Endodermal cell (in vitro differentiated cells): ENCODE data around the gene SSR4. TPM values are rescaled to one million over a fixed set of nuclear protein-coding genes. Genes with fewer than 3 reads are reported as not detected.

Experiments used
- DNase-seq: peaks from one replicate; pipeline ENCODE4 v3.0.0-alpha.2; 2017
- H3K27ac ChIP-seq: 2 replicates; pipeline ENCODE4 v1.5.1; 2013; ENCODE audit warnings: mild to moderate bottlenecking, low read depth, low read length, moderate library complexity
- H3K27me3 ChIP-seq: 2 replicates; pipeline ENCODE4 v1.6.1; 2013; ENCODE audit warnings: mild to moderate bottlenecking, low read length, moderate library complexity; ENCODE audit not compliant: insufficient read depth, control insufficient read depth, poor library complexity, severe bottlenecking
- H3K36me3 ChIP-seq: 2 replicates; pipeline ENCODE4 v1.7.0; 2013; ENCODE audit warnings: mild to moderate bottlenecking, low read length, moderate library complexity; ENCODE audit not compliant: control insufficient read depth, insufficient read depth
- H3K4me1 ChIP-seq: one replicate; pipeline ENCODE4 v1.7.0; 2013; ENCODE audit warnings: low read length; ENCODE audit not compliant: control insufficient read depth, insufficient read depth
- H3K4me3 ChIP-seq: 2 replicates; pipeline ENCODE4 v1.5.1; 2013; ENCODE audit warnings: mild to moderate bottlenecking, low read length, moderate library complexity
- H3K9ac ChIP-seq: 2 replicates; pipeline ENCODE4 v1.6.1; 2013; ENCODE audit warnings: mild to moderate bottlenecking, low read length, moderate library complexity; ENCODE audit not compliant: poor library complexity, severe bottlenecking; ENCODE audit errors: extremely low read depth
- H3K9me3 ChIP-seq: 2 replicates; pipeline ENCODE4 v1.6.1; 2013; ENCODE audit warnings: mild to moderate bottlenecking, low read length, moderate library complexity; ENCODE audit not compliant: control insufficient read depth
- H3K27ac Mint-ChIP-seq: 2 replicates; pipeline ENCODE4 v1.8.0; 2020; ENCODE audit warnings: mixed read lengths
- H3K27me3 Mint-ChIP-seq: 2 replicates; pipeline ENCODE4 v1.8.0; 2021; ENCODE audit warnings: mild to moderate bottlenecking, mixed read lengths; ENCODE audit not compliant: insufficient read depth
- H3K36me3 Mint-ChIP-seq: 2 replicates; pipeline ENCODE4 v1.8.0; 2020; ENCODE audit warnings: low read depth, mixed read lengths
- H3K4me1 Mint-ChIP-seq: 2 replicates; pipeline ENCODE4 v1.8.0; 2020; ENCODE audit warnings: mixed read lengths
- H3K4me3 Mint-ChIP-seq: 2 replicates; pipeline ENCODE4 v1.8.0; 2020; ENCODE audit warnings: mild to moderate bottlenecking, moderate library complexity, mixed read lengths
- H3K9me3 Mint-ChIP-seq: 2 replicates; pipeline ENCODE4 v1.8.0; 2020; ENCODE audit warnings: mild to moderate bottlenecking, mixed read lengths
- WGBS, 2 experiments: methylation state at CpG; one replicate each; pipeline versions ENCODE4 v1.1.5 to v1.1.7; 2013; ENCODE audit warnings: missing lambda C conversion rate in 2 of 2, mixed read lengths in 1 of 2; ENCODE audit not compliant: insufficient coverage in 1 of 2, insufficient read length in 1 of 2; 5-methylcytosine and 5-hydroxymethylcytosine counted together
- total RNA-seq, 2 donors: library from RNA; stranded (reverse); fragmentation: NEBNext Ultra II Directional in 1 of 2; extraction: Animal tissue kit (Norgen Biotek cat#: 25700) in 1 of 2; gene quantifications; 2 replicates in 1 of 2; 3 replicates in 1 of 2; pipeline ENCODE4 v1.2.1, GENCODE V29; 2021
- TF ChIP-seq, protein P1 (sequence below): fragments of 200-600 bp; sonication (generic); conservative IDR thresholded peaks from 2 replicates; pipeline ENCODE4 v1.5.0; 2021; ENCODE audit warnings: antibody characterized with exemption, mild to moderate bottlenecking

Gene SSR4
- total RNA-seq, 2 donors from 2014 or later, result 220 to 236 TPM

GRCh38 chrX:153797415-153798015 lies 3.0 kb downstream of the SSR4 start:
- H3K27me3 ChIP-seq, result no peaks in the 10 kb centered on the region

GRCh38 chrX:153799326-153799725 lies 4.9 kb downstream of the SSR4 start:
- Mint-ChIP-seq H3K36me3 (peaks cover 24% of the 10 kb centered on the region), H3K4me1 (peaks cover 6% of the 10 kb centered on the region), H3K4me3 (no peak overlapping the region), H3K27me3 (no peaks in the 10 kb centered on the region), H3K27ac (no peak overlapping the region), H3K9me3 (peaks cover 62% of the 10 kb centered on the region)
- DNase-seq, result no peak
- no peak overlapping the region for H3K4me3 ChIP-seq
- H3K9me3 ChIP-seq, result no peaks in the 10 kb centered on the region
- WGBS, 2 experiments, result 94 to 99% methylated on average over 2 to 5 of the region's 5 CpGs
- no peaks in the 10 kb centered on the region for H3K27me3 ChIP-seq
- TF ChIP-seq, protein P1, sequence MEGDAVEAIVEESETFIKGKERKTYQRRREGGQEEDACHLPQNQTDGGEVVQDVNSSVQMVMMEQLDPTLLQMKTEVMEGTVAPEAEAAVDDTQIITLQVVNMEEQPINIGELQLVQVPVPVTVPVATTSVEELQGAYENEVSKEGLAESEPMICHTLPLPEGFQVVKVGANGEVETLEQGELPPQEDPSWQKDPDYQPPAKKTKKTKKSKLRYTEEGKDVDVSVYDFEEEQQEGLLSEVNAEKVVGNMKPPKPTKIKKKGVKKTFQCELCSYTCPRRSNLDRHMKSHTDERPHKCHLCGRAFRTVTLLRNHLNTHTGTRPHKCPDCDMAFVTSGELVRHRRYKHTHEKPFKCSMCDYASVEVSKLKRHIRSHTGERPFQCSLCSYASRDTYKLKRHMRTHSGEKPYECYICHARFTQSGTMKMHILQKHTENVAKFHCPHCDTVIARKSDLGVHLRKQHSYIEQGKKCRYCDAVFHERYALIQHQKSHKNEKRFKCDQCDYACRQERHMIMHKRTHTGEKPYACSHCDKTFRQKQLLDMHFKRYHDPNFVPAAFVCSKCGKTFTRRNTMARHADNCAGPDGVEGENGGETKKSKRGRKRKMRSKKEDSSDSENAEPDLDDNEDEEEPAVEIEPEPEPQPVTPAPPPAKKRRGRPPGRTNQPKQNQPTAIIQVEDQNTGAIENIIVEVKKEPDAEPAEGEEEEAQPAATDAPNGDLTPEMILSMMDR, result no peak
- no peak overlapping the region for H3K27ac ChIP-seq
- no peak overlapping the region for H3K9ac ChIP-seq
- peaks cover 4% of the 10 kb centered on the region for H3K36me3 ChIP-seq
- no peaks in the 10 kb centered on the region for H3K4me1 ChIP-seq

More at GRCh38 chrX:153797415-153798015, 3.0 kb downstream of the SSR4 start:
- Histone ChIP-seq H3K9ac (no peak overlapping the region), H3K9me3 (no peaks in the 10 kb centered on the region), H3K36me3 (peaks cover 4% of the 10 kb centered on the region), H3K4me1 (no peaks in the 10 kb centered on the region), H3K27ac (no peak overlapping the region), H3K4me3 (no peak overlapping the region)
- no peak overlapping the region for H3K4me3 Mint-ChIP-seq
- 93 to 100% methylated on average over 1 to 15 of the region's 15 CpGs for WGBS, 2 experiments
- peaks cover 6% of the 10 kb centered on the region for H3K4me1 Mint-ChIP-seq
- peaks cover 65% of the 10 kb centered on the region for H3K9me3 Mint-ChIP-seq
- no peak overlapping the region for H3K27ac Mint-ChIP-seq
- DNase-seq, result no peak
- no peaks in the 10 kb centered on the region for H3K27me3 Mint-ChIP-seq
- TF ChIP-seq, protein P1, result no peak
- H3K36me3 Mint-ChIP-seq, result peaks cover 19% of the 10 kb centered on the region

DNA sequence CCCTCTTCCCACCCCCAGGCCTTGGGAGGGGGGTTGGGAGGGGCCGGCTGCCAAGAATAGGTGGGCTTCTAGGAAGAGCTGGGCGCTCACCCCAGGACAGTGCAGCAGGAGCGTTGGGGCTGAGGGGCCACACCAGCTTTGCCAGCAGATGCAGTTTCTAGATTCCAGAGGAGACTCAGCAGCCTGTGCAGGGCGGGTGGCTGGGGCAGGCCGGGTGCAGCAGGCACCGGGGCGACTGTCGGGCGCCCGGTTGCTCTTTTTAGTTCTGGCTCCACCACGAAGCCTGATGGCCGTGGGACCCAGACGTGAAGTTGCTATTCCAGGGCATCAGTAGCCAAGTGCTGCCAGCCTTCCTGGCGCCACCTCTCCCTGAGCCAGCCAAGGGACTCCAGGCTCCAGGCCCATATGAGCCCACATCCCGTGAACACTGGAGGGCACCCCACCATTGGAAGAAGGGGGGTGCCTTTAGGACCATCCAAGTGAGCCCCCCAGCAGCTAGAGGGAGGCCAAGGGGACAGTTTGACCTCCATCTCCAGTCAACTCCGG lies 5.8 kb downstream of the SSR4 start:
- TF ChIP-seq, protein P1, result no peak
- Mint-ChIP-seq H3K27ac (no peak overlapping the region), H3K4me1 (peaks cover 6% of the 10 kb centered on the region), H3K36me3 (peaks cover 28% of the 10 kb centered on the region), H3K27me3 (no peaks in the 10 kb centered on the region), H3K4me3 (no peak overlapping the region), H3K9me3 (peaks cover 62% of the 10 kb centered on the region)
- no peaks in the 10 kb centered on the region for H3K9me3 ChIP-seq
- H3K4me1 ChIP-seq, result no peaks in the 10 kb centered on the region
- no peak for DNase-seq
- no peaks in the 10 kb centered on the region for H3K27me3 ChIP-seq
- H3K4me3 ChIP-seq, result no peak overlapping the region
- H3K9ac ChIP-seq, result no peak overlapping the region
- WGBS, 2 experiments, result 90 to 93% methylated on average over 2 to 16 of the region's 16 CpGs
- no peak overlapping the region for H3K27ac ChIP-seq
- H3K36me3 ChIP-seq, result peaks cover 4% of the 10 kb centered on the region
